AG10803 (cell line): ENCODE measurements around the gene ELOA.
A peak's percentile ranks its signal among the peaks of the same experiment; 100 is the strongest.
"Not testable (repeated sequence)": the region's sequence is repeated elsewhere in the genome, so short reads cannot be mapped to it uniquely, and the experiment has no call there.

ENCODE experiments used
- DNase-seq: peaks from one replicate; pipeline ENCODE4 v3.0.0; 2010; ENCODE audit warnings: low read depth
- H3K4me3 ChIP-seq: 2 replicates; pipeline ENCODE4 v1.5.1; 2011; ENCODE audit warnings: mild to moderate bottlenecking, low read length, control low read depth
- TF ChIP-seq, protein P1 (sequence below): conservative IDR thresholded peaks from 2 replicates; pipeline ENCODE4 v1.5.1; 2011; ENCODE audit warnings: mild to moderate bottlenecking, low read length, control low read depth, inconsistent platforms

ELOA gene

DNA sequence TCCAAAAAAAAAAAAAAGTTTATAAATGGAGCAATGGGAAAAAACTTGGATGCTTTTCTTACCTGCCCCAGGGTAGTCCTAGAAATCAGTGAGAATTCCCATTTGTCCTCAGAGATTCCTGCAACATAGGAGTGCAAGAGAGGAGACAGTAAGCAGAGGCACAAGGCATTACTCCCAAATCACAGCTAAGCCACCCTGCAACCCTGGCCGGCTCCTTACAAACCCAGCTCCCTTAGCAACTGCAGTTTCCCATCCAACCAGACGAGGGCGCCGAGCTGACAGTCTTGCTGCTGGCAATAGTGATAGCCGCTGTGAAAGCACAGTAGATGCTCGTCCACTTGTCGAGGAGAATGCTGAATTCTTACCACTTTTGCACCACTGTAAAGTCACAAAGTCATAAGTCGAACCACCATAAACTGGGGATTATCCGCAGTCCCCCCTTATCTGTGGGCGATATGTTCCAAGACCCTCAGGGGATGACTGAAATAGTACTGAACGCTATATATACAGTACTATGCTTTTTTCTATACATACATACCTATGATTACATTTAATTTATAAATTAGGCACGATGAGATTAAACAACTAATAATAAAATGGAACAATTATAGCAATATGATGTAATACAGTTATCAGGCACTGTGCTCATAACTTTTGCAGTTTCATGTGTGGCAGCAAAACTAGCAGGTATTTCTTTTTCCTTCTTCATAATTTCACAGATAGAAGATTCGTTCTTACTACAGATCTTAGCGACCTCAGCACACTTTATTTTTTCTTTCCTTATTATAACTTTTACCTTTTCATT lies 29.0 kb downstream of the ELOA start:
- peak; percentile 79 for DNase-seq
- TF ChIP-seq, protein P1, sequence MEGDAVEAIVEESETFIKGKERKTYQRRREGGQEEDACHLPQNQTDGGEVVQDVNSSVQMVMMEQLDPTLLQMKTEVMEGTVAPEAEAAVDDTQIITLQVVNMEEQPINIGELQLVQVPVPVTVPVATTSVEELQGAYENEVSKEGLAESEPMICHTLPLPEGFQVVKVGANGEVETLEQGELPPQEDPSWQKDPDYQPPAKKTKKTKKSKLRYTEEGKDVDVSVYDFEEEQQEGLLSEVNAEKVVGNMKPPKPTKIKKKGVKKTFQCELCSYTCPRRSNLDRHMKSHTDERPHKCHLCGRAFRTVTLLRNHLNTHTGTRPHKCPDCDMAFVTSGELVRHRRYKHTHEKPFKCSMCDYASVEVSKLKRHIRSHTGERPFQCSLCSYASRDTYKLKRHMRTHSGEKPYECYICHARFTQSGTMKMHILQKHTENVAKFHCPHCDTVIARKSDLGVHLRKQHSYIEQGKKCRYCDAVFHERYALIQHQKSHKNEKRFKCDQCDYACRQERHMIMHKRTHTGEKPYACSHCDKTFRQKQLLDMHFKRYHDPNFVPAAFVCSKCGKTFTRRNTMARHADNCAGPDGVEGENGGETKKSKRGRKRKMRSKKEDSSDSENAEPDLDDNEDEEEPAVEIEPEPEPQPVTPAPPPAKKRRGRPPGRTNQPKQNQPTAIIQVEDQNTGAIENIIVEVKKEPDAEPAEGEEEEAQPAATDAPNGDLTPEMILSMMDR, result peak; percentile 98

DNA sequence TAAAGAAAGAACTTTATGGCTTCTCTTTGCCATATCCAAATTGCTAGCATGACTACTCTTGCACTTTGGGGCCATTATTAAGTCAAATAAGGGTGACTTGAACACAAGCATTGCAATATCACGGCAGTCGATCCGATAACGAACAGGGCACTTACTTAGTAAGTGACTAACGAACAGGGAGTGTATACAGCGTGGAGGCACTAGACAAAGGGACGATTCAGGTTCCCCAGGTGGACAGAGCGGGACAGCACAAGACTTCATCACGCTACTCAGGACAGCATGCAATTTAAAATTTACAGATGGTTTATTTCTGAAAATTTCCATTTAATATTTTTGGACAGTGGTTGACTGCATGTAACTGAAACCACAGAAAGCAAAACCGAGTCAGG lies 29.6 kb downstream of the ELOA start:
- DNase-seq, result no peak
- no peak overlapping the region for H3K4me3 ChIP-seq

More for the DNA sequence above, 29.0 kb downstream of the ELOA start:
- H3K4me3 ChIP-seq, result no peak overlapping the region

DNA sequence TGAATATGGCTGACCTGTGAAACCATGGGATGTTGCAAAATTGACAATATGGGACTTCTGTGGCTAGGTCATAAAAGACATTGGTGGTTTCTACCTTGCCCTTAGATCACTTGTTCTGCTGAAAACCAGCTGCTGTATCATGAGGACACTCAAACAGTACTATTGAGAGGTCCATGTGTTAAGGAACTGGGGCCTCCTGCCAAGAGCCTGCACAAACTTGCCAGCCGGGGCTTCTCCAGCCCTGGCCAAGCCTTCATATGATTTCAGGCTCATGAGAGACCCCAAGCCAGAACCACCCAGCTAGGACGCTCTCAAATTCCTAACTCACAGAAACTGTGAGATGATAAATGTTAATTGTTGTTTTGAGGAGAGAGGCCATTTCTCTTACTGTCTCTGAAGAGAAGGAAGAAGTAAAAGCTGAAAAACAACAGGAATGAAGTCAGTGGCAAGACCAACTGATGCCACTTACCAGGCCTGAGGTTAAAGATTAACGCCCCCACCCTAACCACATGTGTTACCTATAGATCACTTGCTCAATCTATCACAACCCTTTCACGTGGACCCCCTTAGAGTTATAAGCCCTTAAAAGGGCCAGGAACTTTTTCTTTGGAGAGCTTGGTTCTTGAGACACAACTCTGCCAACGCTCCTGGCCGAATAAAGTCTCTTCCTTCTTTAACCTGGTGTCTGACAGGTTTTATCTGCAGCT lies 31.1 kb downstream of the ELOA start:
- DNase-seq, result no peak
- TF ChIP-seq, protein P1, result no peak
- no peak overlapping the region for H3K4me3 ChIP-seq

More for the DNA sequence above, 29.6 kb downstream of the ELOA start:
- TF ChIP-seq, protein P1, result no peak

DNA sequence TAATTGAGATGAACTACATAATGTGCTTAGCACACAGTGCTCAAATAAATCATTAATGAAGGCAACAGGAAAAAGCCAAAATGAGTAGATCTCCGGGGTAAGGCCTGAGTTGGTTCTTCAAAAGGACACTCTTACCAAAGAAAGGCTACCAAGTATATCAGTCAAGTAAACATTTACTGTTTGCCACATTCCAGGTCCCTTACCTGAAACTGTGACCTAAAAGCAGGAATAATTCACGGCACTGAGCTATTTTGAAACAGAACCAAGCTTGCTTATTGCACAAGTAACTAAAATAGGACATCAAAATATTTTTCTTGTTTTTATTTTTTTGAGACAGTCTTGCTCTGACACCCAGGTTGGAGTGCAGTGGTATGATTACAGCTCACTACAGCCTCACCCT lies 32.9 kb downstream of the ELOA start:
- TF ChIP-seq, protein P1, result no peak
- DNase-seq, result no peak
- H3K4me3 ChIP-seq, result no peak overlapping the region

DNA sequence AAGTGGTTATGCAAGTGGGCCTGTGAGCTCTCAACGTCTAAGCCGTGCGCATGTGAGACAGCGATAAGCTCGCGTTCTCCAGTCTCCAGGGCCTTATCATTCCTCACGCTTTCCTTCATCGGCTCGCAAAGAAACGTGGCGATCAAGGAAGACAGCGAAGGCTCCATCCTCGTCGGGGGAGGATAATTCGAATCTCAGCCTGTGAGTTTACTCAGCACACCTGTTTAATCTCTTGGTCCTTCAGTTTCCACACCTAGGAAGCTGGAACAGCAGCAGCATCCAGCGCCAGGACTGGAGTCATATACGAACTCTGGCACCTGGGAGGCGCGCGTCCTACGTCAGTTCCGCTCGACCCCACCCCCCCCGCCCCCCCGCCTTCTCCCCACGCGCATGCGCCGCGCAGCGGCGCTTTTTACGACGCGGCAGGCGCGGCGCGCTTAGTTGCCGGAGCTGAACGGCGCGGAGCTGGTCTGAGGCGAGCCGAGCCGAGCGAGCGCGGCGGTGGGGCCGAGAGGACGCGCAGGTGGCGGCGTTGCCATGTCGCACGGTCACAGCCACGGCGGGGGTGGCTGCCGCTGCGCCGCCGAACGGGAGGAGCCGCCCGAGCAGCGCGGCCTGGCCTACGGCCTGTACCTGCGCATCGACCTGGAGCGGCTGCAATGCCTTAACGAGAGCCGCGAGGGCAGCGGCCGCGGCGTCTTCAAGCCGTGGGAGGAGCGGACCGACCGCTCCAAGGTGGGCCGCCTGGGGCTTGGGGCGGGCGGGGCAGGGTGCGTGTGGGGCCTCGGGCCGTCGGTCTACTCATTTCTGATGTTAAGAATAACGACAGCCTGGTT lies 34.9 kb downstream of the ELOA start, which contains the start of gene PITHD1:
PITHD1 (plus strand) TSS at position 440 of the 836 bp plus-strand sequence; CDS start at position 538, 98 bp downstream.
- TF ChIP-seq, protein P1, result no peak
- DNase-seq, result peak; percentile 76
- H3K4me3 ChIP-seq, result peak within 1 kb of the TSS; percentile 94

DNA sequence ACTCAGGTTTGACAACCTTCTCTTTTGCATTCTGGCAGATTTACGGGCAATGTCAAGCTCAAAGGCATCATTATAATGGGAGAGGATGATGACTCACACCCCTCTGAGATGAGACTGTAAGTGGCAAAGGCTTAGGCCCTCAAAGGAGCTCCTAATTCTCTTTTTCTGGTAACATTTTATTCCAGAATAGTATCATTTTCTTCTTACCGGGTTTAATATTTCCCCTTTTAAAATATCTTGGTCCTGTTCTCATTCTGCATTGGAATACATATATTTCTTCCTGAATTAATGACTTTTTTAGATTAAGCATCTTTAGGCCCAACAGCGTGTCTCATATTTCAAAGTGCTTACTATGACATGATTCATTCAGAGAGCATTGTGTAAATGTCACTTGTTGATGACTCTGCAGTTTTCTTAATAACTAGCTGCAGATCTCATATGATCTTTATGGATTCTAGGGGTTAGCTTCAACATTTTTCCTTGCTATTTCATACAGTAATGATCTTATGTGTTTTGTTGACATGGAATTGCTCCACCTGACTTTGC lies 36.6 kb downstream of the ELOA start:
- H3K4me3 ChIP-seq, result peak overlapping the region; percentile 94; the same call in 1 of the 2 replicates
- peak; percentile 50 for DNase-seq
- TF ChIP-seq, protein P1, result no peak

DNA sequence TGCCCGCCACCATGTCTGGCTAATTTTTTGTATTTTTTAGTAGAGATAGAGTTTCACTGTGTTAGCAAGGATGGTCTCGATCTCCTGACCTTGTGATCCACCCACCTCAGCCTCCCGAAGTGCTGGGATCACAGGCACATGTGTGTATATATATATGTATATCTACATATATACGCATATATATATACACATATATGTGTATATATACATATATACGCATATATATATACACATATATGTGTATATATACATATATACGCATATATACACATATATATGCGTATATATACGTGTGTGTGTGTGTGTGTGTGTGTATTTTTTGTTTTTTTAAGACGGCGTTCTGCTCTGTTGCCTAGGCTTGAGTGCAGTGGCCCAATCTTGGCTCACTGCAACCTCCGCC lies 39.9 kb downstream of the ELOA start:
- not testable (repeated sequence) for H3K4me3 ChIP-seq, DNase-seq
